Memory B cell (primary cell): ENCODE data around the gene PRICKLE4.
"Not testable (repeated sequence)": the region's sequence is repeated elsewhere in the genome, so short reads cannot be mapped to it uniquely, and the experiment has no call there.

ENCODE experiments used
- ATAC-seq: fragments of 150-1000 bp; cut with Tn5 transposase; 2 replicates; pipeline ENCODE4 v1.10.0; 2021; ENCODE audit warnings: low read depth, mild to moderate bottlenecking, moderate library complexity
- DNase-seq, 2 donors: peaks; one replicate each; pipeline ENCODE4 v3.0.0; 2022; ENCODE audit warnings: low spot score in 2 of 2
- H3K27ac Mint-ChIP-seq: one replicate; pipeline ENCODE4 v1.8.0; 2022; ENCODE audit warnings: mild to moderate bottlenecking, moderate library complexity, mixed read lengths
- H3K27me3 Mint-ChIP-seq: one replicate; pipeline ENCODE4 v1.8.0; 2022; ENCODE audit warnings: mixed read lengths
- H3K36me3 Mint-ChIP-seq: one replicate; pipeline ENCODE4 v1.8.0; 2022; ENCODE audit warnings: mild to moderate bottlenecking, mixed read lengths
- H3K4me1 Mint-ChIP-seq: one replicate; pipeline ENCODE4 v1.8.0; 2022; ENCODE audit warnings: mixed read lengths
- H3K4me3 Mint-ChIP-seq: one replicate; pipeline ENCODE4 v1.8.0; 2022; ENCODE audit warnings: mild to moderate bottlenecking, moderate library complexity, mixed read lengths
- H3K9me3 Mint-ChIP-seq: one replicate; pipeline ENCODE4 v1.8.0; 2022; ENCODE audit warnings: mixed read lengths

Gene PRICKLE4

DNA sequence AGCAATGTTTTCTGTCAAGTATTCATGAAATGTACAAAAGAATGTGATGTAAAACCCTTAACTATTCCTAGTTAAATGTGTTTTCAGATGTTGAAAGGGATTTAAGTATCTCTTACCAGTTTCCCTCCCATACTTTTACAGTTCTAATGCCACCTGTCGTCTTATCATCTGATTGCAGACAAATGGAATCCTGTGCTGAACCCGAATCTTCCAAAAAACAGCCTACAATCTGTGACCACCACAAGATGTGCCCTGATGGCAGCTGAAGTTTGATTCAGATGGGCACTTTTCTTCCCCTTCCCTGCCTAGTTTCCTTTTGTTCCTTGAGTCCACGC is 8.8 kb downstream of the PRICKLE4 start:
- Mint-ChIP-seq H3K27ac (no peak overlapping the region), H3K4me1 (peaks cover 17% of the 10 kb centered on the region), H3K36me3 (peaks cover 4% of the 10 kb centered on the region), H3K9me3 (no peaks in the 10 kb centered on the region), H3K27me3 (no peaks in the 10 kb centered on the region), H3K4me3 (peak overlapping the region; percentile 69)
- ATAC-seq (no peak), DNase-seq (no peak)

- H3K4me1 Mint-ChIP-seq: peaks cover 12% of the 10 kb centered on the region
- no peak for ATAC-seq
- H3K4me3 Mint-ChIP-seq: no peak overlapping the region
- H3K27ac Mint-ChIP-seq: no peak overlapping the region
- no peak for DNase-seq
- H3K27me3 Mint-ChIP-seq: no peaks in the 10 kb centered on the region
- no peaks in the 10 kb centered on the region for H3K9me3 Mint-ChIP-seq
- peaks cover 6% of the 10 kb centered on the region for H3K36me3 Mint-ChIP-seq
Observed at GRCh38 chr6:41790045-41790444, 9.5 kb downstream of the PRICKLE4 start.

DNA sequence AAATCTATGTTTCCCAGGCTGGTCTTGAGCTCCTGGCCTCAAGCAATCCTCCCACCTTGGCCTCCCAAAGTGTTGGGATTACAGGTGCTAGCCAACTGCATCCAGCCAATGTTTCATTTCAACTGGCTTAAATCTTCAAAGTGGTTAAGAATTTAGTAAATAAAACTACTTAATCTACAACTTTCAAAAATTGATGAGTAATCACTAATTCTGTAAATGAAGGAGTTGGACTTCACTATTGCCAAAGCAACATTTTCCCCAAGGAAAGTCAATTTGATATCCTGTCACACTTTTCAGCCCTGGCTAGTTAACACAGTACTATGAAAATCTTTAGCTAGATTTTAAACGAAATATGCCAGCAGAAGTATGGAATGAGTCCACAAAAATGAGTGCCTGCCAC is 10.7 kb downstream of the PRICKLE4 start:
- Mint-ChIP-seq H3K36me3 (peaks cover 7% of the 10 kb centered on the region), H3K27me3 (no peaks in the 10 kb centered on the region), H3K9me3 (no peaks in the 10 kb centered on the region), H3K4me3 (no peak overlapping the region), H3K4me1 (peaks cover 6% of the 10 kb centered on the region), H3K27ac (peak overlapping the region; percentile 38)
- DNase-seq (no peak), ATAC-seq (no peak)

DNA sequence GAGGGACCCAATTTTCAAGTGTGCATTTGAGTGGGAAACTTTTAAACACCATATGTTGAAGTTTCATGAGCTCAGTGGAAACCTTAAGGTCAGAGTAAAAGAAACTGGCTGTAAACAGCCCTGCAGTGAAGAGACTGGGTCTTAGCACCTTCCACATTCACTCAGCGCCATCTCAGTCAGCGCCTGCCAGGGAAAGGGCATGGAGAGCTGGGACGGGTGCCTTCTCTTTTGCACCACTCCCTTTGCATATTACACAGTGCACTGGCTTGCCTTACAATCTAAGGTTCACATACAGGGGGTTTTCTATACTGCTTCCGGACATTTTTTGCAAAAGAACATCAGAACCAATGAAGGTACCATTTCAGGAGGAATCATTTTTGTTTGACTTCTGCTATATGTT is 11.4 kb downstream of the PRICKLE4 start:
- DNase-seq (no peak), ATAC-seq (no peak)
- Mint-ChIP-seq H3K27me3 (no peaks in the 10 kb centered on the region), H3K36me3 (peaks cover 10% of the 10 kb centered on the region), H3K4me3 (no peak overlapping the region), H3K4me1 (peaks cover 6% of the 10 kb centered on the region), H3K27ac (peak overlapping the region; percentile 38), H3K9me3 (no peaks in the 10 kb centered on the region)

- Mint-ChIP-seq H3K27ac (no peak overlapping the region), H3K36me3 (peaks cover 10% of the 10 kb centered on the region), H3K4me3 (no peak overlapping the region), H3K27me3 (no peaks in the 10 kb centered on the region), H3K9me3 (no peaks in the 10 kb centered on the region), H3K4me1 (no peaks in the 10 kb centered on the region)
- ATAC-seq (no peak), DNase-seq (no peak)
Observed at GRCh38 chr6:41796474-41796873, 15.9 kb downstream of the PRICKLE4 start.

GRCh38 chr6:41798901-41799558 is 18.4 kb downstream of the PRICKLE4 start:
- no peak for DNase-seq
- ATAC-seq: no peak
- Mint-ChIP-seq H3K4me1 (no peaks in the 10 kb centered on the region), H3K36me3 (peaks cover 10% of the 10 kb centered on the region), H3K9me3 (no peaks in the 10 kb centered on the region), H3K27me3 (no peaks in the 10 kb centered on the region), H3K4me3 (no peak overlapping the region), H3K27ac (no peak overlapping the region)

GRCh38 chr6:41799559-41799911 is 19.0 kb downstream of the PRICKLE4 start:
- H3K4me3 Mint-ChIP-seq: no peak overlapping the region
- H3K27ac Mint-ChIP-seq: no peak overlapping the region
- no peaks in the 10 kb centered on the region for H3K9me3 Mint-ChIP-seq
- H3K4me1 Mint-ChIP-seq: no peaks in the 10 kb centered on the region
- no peaks in the 10 kb centered on the region for H3K27me3 Mint-ChIP-seq
- peaks cover 10% of the 10 kb centered on the region for H3K36me3 Mint-ChIP-seq
- ATAC-seq (no peak), DNase-seq (no peak)

GRCh38 chr6:41801380-41801779 is 20.8 kb downstream of the PRICKLE4 start:
- Mint-ChIP-seq H3K9me3 (no peaks in the 10 kb centered on the region), H3K4me3 (no peak overlapping the region), H3K27ac (no peak overlapping the region), H3K4me1 (no peaks in the 10 kb centered on the region), H3K36me3 (peaks cover 6% of the 10 kb centered on the region), H3K27me3 (no peaks in the 10 kb centered on the region)
- ATAC-seq: no peak
- no peak for DNase-seq

DNA sequence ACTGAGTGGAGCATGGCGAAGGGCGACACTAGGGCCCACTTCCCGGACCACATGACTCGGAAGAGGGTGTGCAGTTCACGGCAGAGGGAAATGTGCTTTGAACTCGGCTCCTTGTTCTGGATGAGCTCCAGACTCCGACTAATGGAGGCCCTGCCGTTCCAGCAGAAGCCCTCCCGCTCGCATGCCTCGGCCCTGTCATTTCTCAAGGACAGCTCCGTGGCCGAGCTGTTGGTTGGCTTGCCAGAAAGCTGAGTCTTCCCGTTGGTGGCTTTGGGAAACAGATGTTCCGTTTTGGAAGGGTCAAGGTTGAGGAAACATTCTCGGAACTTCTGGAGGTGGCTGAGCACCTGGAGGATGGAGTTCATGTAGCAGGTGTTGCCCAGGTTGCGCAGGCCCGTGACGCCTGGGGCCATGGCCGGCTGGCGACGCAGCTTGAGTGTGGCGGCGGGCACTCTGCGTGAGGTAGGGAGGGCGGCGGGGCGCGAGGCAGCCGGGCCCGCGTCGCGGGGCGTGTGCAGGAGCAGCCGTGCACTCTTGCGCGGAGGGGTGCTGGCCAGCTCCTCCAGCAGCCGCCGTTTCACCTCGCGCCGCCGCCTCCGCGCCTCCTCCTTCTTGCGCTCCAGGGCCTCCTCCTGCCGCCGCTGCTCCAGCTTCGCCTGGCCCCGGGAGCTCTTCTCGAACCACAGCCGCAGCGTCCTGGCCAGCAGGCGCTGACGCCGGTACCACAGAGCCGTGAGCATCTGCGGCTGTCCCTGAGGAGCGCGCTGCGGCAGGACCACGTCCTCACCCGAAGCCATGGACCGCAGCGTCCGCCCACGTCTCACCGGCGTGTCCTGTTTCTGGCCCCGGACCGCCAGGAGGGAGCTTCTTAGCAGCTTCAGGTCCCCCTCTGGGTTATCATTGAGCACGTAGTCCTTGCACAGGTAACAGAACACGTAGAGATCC is 25.5 kb downstream of the PRICKLE4 start:
- Mint-ChIP-seq H3K27me3 (no peaks in the 10 kb centered on the region), H3K27ac (no peak overlapping the region), H3K36me3 (peaks cover 2% of the 10 kb centered on the region), H3K4me3 (no peak overlapping the region), H3K9me3 (no peaks in the 10 kb centered on the region), H3K4me1 (no peaks in the 10 kb centered on the region)
- ATAC-seq (no peak), DNase-seq (no peak)

- H3K4me3 Mint-ChIP-seq: no peak overlapping the region
- no peaks in the 10 kb centered on the region for H3K4me1 Mint-ChIP-seq
- H3K27ac Mint-ChIP-seq: no peak overlapping the region
- no peaks in the 10 kb centered on the region for H3K9me3 Mint-ChIP-seq
- DNase-seq (no peak), ATAC-seq (no peak)
- H3K36me3 Mint-ChIP-seq: peaks cover 2% of the 10 kb centered on the region
- H3K27me3 Mint-ChIP-seq: no peaks in the 10 kb centered on the region
Observed at GRCh38 chr6:41811095-41811494, 30.5 kb downstream of the PRICKLE4 start.

DNA sequence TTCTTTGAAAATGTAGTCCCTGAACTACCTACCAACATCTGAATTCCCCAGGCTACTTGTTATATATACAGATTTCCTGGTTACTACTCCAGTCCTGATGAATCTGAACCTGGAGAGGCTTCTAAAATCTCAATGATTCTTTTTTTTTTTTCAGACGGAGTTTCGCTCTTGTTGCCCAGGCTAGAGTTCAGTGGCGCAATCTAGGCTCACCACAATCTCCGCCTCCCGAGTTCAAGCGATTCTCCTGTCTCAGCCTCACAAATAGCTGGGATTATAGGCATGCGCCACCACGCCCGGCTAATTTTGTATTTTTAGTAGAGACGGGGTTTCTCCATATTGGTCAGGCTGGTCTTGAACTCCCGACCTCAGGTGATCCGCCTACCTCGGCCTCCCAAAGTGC is 31.4 kb downstream of the PRICKLE4 start:
- H3K4me1 Mint-ChIP-seq, H3K27me3 Mint-ChIP-seq, DNase-seq, H3K9me3 Mint-ChIP-seq, H3K36me3 Mint-ChIP-seq, H3K4me3 Mint-ChIP-seq, H3K27ac Mint-ChIP-seq, ATAC-seq: not testable (repeated sequence)

GRCh38 chr6:41813469-41813868 is 32.9 kb downstream of the PRICKLE4 start:
- Mint-ChIP-seq H3K27ac (no peak overlapping the region), H3K36me3 (peaks cover under 1% of the 10 kb centered on the region), H3K4me3 (no peak overlapping the region), H3K27me3 (no peaks in the 10 kb centered on the region), H3K4me1 (no peaks in the 10 kb centered on the region), H3K9me3 (no peaks in the 10 kb centered on the region)
- ATAC-seq (no peak), DNase-seq (no peak)

DNA sequence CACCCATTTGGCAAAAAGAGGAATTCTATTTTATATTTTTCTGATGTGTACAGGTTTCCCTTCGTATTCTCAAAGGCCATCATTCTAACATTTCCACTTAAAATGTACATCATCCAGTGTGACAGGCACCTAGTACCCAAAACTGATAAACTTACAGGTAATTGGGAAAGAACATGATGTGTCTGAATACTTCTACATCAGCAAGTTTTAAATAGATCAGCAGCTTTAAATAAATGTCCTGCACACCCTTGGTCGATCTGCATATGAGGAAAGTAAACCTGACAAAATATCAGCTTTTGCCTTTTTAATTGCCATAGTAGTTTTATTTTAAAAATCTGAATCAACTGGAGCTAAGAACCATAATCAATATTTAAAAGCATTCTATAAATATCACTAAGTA is 33.4 kb downstream of the PRICKLE4 start:
- Mint-ChIP-seq H3K4me3 (no peak overlapping the region), H3K36me3 (peaks cover 2% of the 10 kb centered on the region), H3K27ac (no peak overlapping the region), H3K27me3 (no peaks in the 10 kb centered on the region), H3K4me1 (no peaks in the 10 kb centered on the region), H3K9me3 (no peaks in the 10 kb centered on the region)
- no peak for DNase-seq
- no peak for ATAC-seq

GRCh38 chr6:41814629-41815028 is 34.0 kb downstream of the PRICKLE4 start:
- Mint-ChIP-seq H3K27ac (no peak overlapping the region), H3K4me3 (no peak overlapping the region), H3K4me1 (no peaks in the 10 kb centered on the region), H3K36me3 (peaks cover 2% of the 10 kb centered on the region), H3K27me3 (no peaks in the 10 kb centered on the region), H3K9me3 (no peaks in the 10 kb centered on the region)
- DNase-seq: no peak
- ATAC-seq: no peak

- Mint-ChIP-seq H3K9me3 (no peaks in the 10 kb centered on the region), H3K4me3 (no peak overlapping the region), H3K36me3 (peaks cover 2% of the 10 kb centered on the region), H3K4me1 (no peaks in the 10 kb centered on the region), H3K27ac (no peak overlapping the region), H3K27me3 (no peaks in the 10 kb centered on the region)
- ATAC-seq (no peak), DNase-seq (no peak)
Observed at GRCh38 chr6:41815587-41815986, 35.0 kb downstream of the PRICKLE4 start.
